T-helper 17 cell (primary cell): Measurements from ENCODE around the gene ZBTB8OS. TPM values are rescaled to one million over a fixed set of nuclear protein-coding genes. Genes with fewer than 3 reads are reported as not detected.

Source experiments
- ATAC-seq: fragments of 150-1000 bp; cut with Tn5 transposase; 2 replicates; pipeline ENCODE4 v1.10.0; 2021; ENCODE audit warnings: mild to moderate bottlenecking, moderate library complexity
- DNase-seq, 3 donors: peaks; one replicate each; pipeline versions ENCODE4 v3.0.0 to v3.0.0-alpha.2; 2020 to 2021
- H3K9me3 ChIP-seq: one replicate; pipeline ENCODE4 v1.7.0; 2013; ENCODE audit warnings: low read length, mild to moderate bottlenecking; ENCODE audit not compliant: control insufficient read depth, poor library complexity, severe bottlenecking
- H3K27ac Mint-ChIP-seq: one replicate; pipeline ENCODE4 v1.8.0; 2022; ENCODE audit warnings: mild to moderate bottlenecking, moderate library complexity, mixed read lengths
- H3K27me3 Mint-ChIP-seq: one replicate; pipeline ENCODE4 v1.8.0; 2022; ENCODE audit warnings: mixed read lengths
- H3K36me3 Mint-ChIP-seq: one replicate; pipeline ENCODE4 v1.8.0; 2022; ENCODE audit warnings: low read depth, mixed read lengths
- H3K4me1 Mint-ChIP-seq: one replicate; pipeline ENCODE4 v1.8.0; 2022; ENCODE audit warnings: mild to moderate bottlenecking, mixed read lengths
- H3K4me3 Mint-ChIP-seq: one replicate; pipeline ENCODE4 v1.8.0; 2022; ENCODE audit warnings: mild to moderate bottlenecking, moderate library complexity, mixed read lengths
- total RNA-seq, 4 donors: library from RNA in 2 of 4; stranded (reverse) in 2 of 4; gene quantifications; one replicate each; pipeline ENCODE4 v1.2.3 and lab custom pipeline; 2022 to 2026

The ZBTB8OS gene
- total RNA-seq, 2 donors from 2014 or later, result 40.5 to 41.9 TPM

DNA sequence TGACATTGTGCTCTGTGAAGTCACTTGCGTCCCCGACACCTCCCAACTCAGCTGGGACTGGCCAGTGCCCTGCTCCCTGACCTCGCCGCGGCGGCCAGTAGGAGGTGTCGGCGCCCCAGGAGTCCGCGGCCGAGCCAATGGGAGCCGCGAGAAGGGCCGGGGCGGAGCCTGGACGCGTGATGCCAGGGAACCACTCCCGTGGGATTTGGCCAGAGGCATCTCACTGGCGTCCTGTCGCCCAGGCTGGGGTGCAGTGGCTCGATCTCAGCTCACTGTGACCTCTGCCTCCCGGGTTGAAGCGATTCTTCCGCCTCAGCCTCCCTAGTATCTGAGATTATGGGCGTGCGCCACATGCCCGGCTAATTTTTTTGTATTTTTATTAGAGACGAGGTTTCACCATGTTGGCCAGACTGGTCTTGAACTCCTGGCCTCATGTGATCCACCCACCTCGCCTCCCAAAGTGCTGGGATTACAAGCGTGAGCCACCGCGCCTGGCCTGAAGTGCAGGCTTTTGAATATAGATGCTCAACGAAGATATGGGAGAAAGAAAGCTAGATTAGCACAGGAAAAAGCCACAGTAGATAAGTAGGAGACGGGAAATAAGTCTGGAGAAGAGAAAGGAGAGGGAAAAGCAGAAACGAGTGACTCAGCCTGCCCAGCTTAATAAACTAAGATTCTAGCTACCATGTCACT lies 38.0 kb downstream of the ZBTB8OS start:
- DNase-seq (peak in 2 of 3 donors; percentile 28 to 34), ATAC-seq (peak; percentile 92)
- Mint-ChIP-seq H3K27me3 (peaks cover 7% of the 10 kb centered on the region), H3K27ac (no peak overlapping the region), H3K4me1 (peaks cover 3% of the 10 kb centered on the region), H3K4me3 (peak overlapping the region; percentile 75), H3K36me3 (no peaks in the 10 kb centered on the region)
- H3K9me3 ChIP-seq, result no peaks in the 10 kb centered on the region

DNA sequence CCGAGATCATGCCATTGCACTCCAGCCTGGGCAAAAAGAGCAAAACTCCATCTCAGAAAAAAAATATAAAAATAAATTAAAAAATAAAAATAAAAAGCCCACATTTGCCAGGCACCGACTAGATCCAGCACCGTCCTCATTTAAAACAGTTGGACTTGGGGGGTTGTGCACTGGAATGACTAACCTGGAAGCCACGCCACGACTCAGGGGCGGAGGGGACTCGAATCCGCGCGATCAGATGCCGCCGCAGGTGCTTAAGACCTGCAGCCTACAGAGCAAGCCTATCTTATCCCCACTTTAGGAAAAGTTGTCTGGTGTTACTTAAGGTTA lies 38.5 kb downstream of the ZBTB8OS start:
- H3K9me3 ChIP-seq, result no peaks in the 10 kb centered on the region
- H3K27me3 Mint-ChIP-seq, result peaks cover 7% of the 10 kb centered on the region
- peaks cover 3% of the 10 kb centered on the region for H3K4me1 Mint-ChIP-seq
- no peak overlapping the region for H3K27ac Mint-ChIP-seq
- no peak for DNase-seq
- no peaks in the 10 kb centered on the region for H3K36me3 Mint-ChIP-seq
- H3K4me3 Mint-ChIP-seq, result peak overlapping the region; percentile 75
- no peak for ATAC-seq

DNA sequence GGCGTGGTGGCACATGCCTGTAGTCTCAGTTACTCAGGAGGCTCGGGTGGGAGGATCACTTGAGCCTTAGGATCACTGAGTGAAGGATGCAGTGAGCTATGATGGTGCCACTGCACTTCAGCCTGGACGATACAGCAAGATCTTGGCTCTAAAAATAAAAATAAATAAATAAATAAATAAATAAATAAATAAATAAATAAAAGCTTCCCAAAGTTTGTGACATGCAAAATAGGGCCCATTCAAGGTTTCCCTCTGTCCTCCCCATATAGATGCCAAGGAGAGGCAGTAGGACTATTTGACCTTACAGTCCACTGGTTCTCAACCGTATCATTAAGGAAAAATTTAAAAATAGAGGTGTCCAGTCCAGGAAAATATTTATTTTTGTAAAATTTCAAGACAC lies 41.2 kb downstream of the ZBTB8OS start:
- H3K27me3 Mint-ChIP-seq, result peaks cover 7% of the 10 kb centered on the region
- DNase-seq, result no peak
- H3K36me3 Mint-ChIP-seq, result no peaks in the 10 kb centered on the region
- H3K9me3 ChIP-seq, result no peaks in the 10 kb centered on the region
- no peak for ATAC-seq
- no peak overlapping the region for H3K27ac Mint-ChIP-seq
- H3K4me3 Mint-ChIP-seq, result no peak overlapping the region
- peaks cover 3% of the 10 kb centered on the region for H3K4me1 Mint-ChIP-seq

DNA sequence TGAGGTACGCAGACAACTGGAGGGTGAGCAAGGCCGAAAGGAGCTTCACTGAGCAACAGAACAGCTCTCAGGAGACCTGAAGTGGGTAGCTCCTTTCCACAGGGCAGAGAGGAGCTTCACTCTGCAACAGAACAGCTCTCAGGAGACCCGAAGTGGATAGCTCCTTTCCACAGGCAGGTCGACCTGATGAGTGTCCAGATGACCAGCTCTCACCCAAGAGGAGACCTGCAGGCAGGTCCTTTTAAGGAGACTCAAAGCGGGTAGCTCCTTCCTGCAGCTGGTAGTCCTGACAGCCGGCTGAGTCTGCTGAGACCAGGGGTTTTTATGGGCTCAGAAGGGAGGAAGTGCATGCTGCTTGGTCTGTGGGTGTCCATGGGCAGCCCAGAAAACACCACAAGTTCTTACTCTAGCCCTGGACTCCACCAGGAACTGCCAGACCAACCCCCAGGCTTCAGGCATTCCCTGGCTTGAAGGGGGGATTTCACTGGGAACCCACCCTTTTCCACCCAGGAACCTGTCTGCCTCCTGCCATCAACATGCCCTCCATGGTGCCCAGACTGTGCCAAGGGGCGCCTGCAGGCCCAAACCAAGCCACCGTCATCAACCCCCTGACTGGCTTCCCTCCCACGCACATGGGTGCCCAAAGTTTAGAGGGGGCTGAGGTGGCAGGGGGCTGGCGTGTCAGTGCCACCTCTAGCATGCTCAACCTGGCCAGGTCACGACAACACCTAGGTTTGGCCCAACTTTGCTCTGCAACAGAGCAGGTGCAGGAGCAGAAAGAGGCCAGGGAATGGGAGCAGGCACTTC lies 43.6 kb downstream of the ZBTB8OS start:
- H3K4me1 Mint-ChIP-seq, result no peaks in the 10 kb centered on the region
- no peak overlapping the region for H3K4me3 Mint-ChIP-seq
- H3K27me3 Mint-ChIP-seq, result no peaks in the 10 kb centered on the region
- no peak for ATAC-seq
- no peaks in the 10 kb centered on the region for H3K9me3 ChIP-seq
- no peak overlapping the region for H3K27ac Mint-ChIP-seq
- DNase-seq, result no peak
- H3K36me3 Mint-ChIP-seq, result no peaks in the 10 kb centered on the region

DNA sequence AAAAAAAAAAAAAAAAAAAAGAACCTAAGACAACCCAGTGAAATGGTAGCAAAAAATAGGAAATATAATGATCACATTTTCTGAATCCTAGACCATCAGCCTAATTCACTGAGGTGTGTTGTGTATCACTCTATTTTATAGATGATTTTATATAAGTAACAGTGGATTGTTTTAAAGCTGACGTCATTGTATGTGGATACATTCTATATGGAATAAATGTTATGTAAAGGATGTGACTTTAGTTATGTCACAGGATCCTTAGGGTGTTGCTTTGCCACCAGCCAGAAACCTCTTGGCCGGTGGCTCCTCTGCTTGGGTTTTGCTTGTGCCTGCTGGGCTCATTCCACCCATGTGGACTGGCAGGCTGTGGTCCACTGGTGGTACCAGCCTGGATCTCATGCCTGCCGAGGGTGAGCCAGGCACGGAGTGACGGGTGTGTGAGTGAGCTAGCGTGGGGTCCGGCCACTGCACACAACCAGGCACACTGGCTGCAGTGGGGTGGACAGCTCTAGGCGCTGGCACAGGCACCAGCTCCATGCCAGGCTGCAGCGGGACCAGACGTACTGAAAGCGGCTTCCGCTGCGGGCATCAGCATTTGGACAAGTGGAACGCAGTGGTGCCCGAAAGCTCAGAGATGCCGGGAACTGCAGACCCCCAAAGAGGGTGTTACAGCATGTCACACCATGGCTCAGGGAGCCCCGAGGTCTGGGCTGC lies 44.5 kb downstream of the ZBTB8OS start:
- H3K9me3 ChIP-seq, result no peaks in the 10 kb centered on the region
- H3K27me3 Mint-ChIP-seq, result no peaks in the 10 kb centered on the region
- no peaks in the 10 kb centered on the region for H3K4me1 Mint-ChIP-seq
- no peaks in the 10 kb centered on the region for H3K36me3 Mint-ChIP-seq
- no peak overlapping the region for H3K27ac Mint-ChIP-seq
- no peak overlapping the region for H3K4me3 Mint-ChIP-seq
- ATAC-seq, result no peak
- peak in 1 of 3 donors; percentile 8 for DNase-seq

DNA sequence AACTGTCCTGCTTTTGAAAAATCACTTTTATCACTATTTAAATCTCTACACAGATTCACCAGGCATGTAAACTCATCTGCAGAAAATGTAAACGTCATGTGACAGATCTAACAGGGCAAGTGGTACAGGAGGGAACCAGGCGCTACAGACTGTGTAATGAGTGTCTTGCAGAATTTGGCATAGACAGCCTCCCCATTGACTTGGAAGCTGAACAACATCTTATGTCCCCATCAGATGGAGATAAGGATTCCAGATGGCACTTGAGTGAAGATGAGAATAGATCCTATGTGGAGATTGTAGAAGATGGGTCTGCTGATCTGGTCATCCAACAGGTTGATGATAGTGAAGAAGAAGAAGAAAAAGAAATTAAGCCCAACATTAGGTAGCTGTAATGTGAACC lies 50.3 kb downstream of the ZBTB8OS start:
- H3K9me3 ChIP-seq, result no peaks in the 10 kb centered on the region
- no peak overlapping the region for H3K27ac Mint-ChIP-seq
- H3K27me3 Mint-ChIP-seq, result peaks cover 5% of the 10 kb centered on the region
- ATAC-seq, result no peak
- DNase-seq, result no peak
- H3K36me3 Mint-ChIP-seq, result no peaks in the 10 kb centered on the region
- H3K4me1 Mint-ChIP-seq, result no peaks in the 10 kb centered on the region
- H3K4me3 Mint-ChIP-seq, result no peak overlapping the region

DNA sequence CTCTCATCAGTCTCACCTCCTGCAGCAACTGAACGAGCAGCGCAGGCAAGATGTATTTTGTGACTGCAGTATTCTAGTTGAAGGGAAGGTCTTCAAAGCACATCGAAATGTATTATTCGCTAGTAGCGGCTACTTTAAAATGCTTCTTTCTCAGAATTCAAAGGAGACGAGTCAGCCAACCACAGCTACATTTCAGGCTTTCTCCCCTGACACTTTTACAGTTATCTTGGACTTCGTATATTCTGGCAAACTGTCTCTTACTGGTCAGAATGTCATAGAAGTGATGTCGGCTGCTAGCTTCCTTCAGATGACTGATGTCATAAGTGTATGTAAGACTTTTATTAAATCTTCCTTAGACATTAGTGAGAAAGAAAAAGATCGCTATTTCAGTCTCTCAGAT lies 57.4 kb downstream of the ZBTB8OS start:
- Mint-ChIP-seq H3K36me3 (no peaks in the 10 kb centered on the region), H3K27me3 (peaks cover 6% of the 10 kb centered on the region), H3K27ac (no peak overlapping the region), H3K4me3 (no peak overlapping the region), H3K4me1 (no peaks in the 10 kb centered on the region)
- ATAC-seq (no peak), DNase-seq (no peak)
- H3K9me3 ChIP-seq, result no peaks in the 10 kb centered on the region

DNA sequence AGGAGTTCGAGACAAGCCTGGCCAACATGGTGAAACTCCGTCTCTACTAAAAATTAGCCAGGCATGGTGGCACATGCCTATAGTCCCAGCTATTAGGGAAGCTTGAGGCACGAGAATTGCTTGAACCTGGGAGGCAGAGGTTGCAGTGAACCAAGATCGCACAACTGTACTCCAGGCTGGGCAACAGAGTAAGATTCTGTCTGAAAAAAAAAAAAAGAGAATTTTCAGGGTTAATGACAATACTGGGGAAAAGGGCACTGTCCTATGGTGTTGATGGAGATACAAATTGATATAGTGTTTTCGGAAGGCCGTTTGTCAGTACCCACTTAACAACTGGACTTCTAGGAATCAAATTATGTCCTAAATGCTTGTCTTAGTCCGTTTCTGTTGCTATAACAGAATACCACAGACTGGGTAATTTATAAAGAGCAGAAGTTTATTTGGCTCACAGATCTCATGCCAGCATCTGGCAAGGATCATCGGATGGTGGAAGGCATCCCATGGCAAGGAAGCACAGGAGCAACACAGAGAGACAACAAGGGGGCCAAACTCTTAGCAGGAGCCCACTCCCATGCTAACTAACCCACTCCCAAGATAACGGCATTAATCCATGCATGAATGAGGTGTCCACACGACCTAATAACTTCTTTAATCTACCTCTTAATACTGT lies 69.9 kb downstream of the ZBTB8OS start:
- no peaks in the 10 kb centered on the region for H3K4me1 Mint-ChIP-seq
- H3K36me3 Mint-ChIP-seq, result no peaks in the 10 kb centered on the region
- H3K27ac Mint-ChIP-seq, result no peak overlapping the region
- H3K4me3 Mint-ChIP-seq, result no peak overlapping the region
- ATAC-seq (no peak), DNase-seq (no peak)
- no peaks in the 10 kb centered on the region for H3K27me3 Mint-ChIP-seq
- H3K9me3 ChIP-seq, result no peaks in the 10 kb centered on the region

Other genes with a start within 250 kb of the ZBTB8OS start
- gene ZBTB8B, start 185.5 kb downstream of the ZBTB8OS start, total RNA-seq, result not detected
- gene ZBTB8A, start 111.1 kb downstream of the ZBTB8OS start, total RNA-seq, result not detected
- 100 to 1,000 TPM; 130 to 152 TPM for gene RBBP4, start 658 bp upstream of the ZBTB8OS start, total RNA-seq
- not detected for gene SYNC, start 52.2 kb upstream of the ZBTB8OS start, total RNA-seq
- 10 to 100 TPM; 70.9 to 88.1 TPM for gene YARS1, start 166.8 kb upstream of the ZBTB8OS start, total RNA-seq
- gene S100PBP, start 167.1 kb upstream of the ZBTB8OS start, total RNA-seq, result 10 to 100 TPM; 32.5 to 35.5 TPM
- not detected for gene FNDC5, start 220.4 kb upstream of the ZBTB8OS start, total RNA-seq
- gene HPCA, start 235.9 kb upstream of the ZBTB8OS start, total RNA-seq, result not detected